MM.1S (cell line): ENCODE data around the gene MME.

ENCODE experiments used
- DNase-seq: peaks from one replicate; pipeline ENCODE4 v3.0.0-alpha.2; 2015
- H2AFZ ChIP-seq: fragments of 300-600 bp; sonication (generic); 2 replicates; pipeline ENCODE4 v1.6.0; 2016; ENCODE audit warnings: antibody characterized with exemption, low read length
- H3F3A ChIP-seq: fragments of 300-600 bp; sonication (generic); 2 replicates; pipeline ENCODE4 v1.6.1; 2016; ENCODE audit warnings: mild to moderate bottlenecking, antibody characterized with exemption, low read length, moderate library complexity, mixed read lengths; ENCODE audit not compliant: insufficient read depth
- H3K27ac ChIP-seq: fragments of 300-600 bp; sonication (generic); 2 replicates; pipeline ENCODE4 v1.5.1; 2016; ENCODE audit warnings: mild to moderate bottlenecking, low read length
- H3K27me3 ChIP-seq: fragments of 300-600 bp; sonication (generic); replicated peaks from 2 replicates; pipeline ENCODE4 v1.6.0; 2016; ENCODE audit warnings: low read length; ENCODE audit not compliant: insufficient read depth
- H3K36me3 ChIP-seq: fragments of 300-600 bp; sonication (generic); replicated peaks from 2 replicates; pipeline ENCODE4 v1.6.1; 2016; ENCODE audit warnings: mild to moderate bottlenecking, low read length, mixed read lengths; ENCODE audit not compliant: insufficient read depth
- H3K4me1 ChIP-seq: fragments of 300-600 bp; sonication (generic); 2 replicates; pipeline ENCODE4 v1.6.1; 2016; ENCODE audit warnings: low read length, mixed read lengths
- H3K4me2 ChIP-seq: fragments of 300-600 bp; sonication (generic); 2 replicates; pipeline ENCODE4 v1.6.0; 2016; ENCODE audit warnings: low read depth, low read length
- H3K4me3 ChIP-seq: fragments of 300-600 bp; sonication (generic); 2 replicates; pipeline ENCODE4 v1.5.1; 2016; ENCODE audit warnings: low read length, mixed read lengths
- H3K79me2 ChIP-seq: fragments of 300-600 bp; sonication (generic); 2 replicates; pipeline ENCODE4 v1.6.1; 2016; ENCODE audit warnings: mixed run types, low read length, mixed read lengths
- H3K9ac ChIP-seq: fragments of 300-600 bp; sonication (generic); 2 replicates; pipeline ENCODE4 v1.6.1; 2016; ENCODE audit warnings: low read length, mixed read lengths
- H3K9me2 ChIP-seq: fragments of 300-600 bp; sonication (generic); replicated peaks from 2 replicates; pipeline ENCODE4 v1.6.1; 2016; ENCODE audit warnings: mild to moderate bottlenecking, low read length, mixed read lengths; ENCODE audit not compliant: insufficient read depth
- H3K9me3 ChIP-seq: fragments of 300-600 bp; sonication (generic); replicated peaks from 2 replicates; pipeline ENCODE4 v1.6.1; 2016; ENCODE audit warnings: mild to moderate bottlenecking, low read length, mixed read lengths; ENCODE audit not compliant: insufficient read depth
- H4K20me1 ChIP-seq: fragments of 300-600 bp; sonication (generic); 2 replicates; pipeline ENCODE4 v1.6.1; 2016; ENCODE audit warnings: mild to moderate bottlenecking, low read length, moderate library complexity, mixed read lengths; ENCODE audit not compliant: insufficient read depth
- CTCF ChIP-seq: fragments of 300-600 bp; sonication (generic); IDR thresholded peaks from 2 replicates; pipeline ENCODE4 v1.5.1; 2016; ENCODE audit warnings: antibody characterized with exemption, low read length, mixed read lengths
- EZH2 ChIP-seq: fragments of 300-600 bp; sonication (generic); optimal IDR thresholded peaks from 2 replicates; pipeline ENCODE3; 2017; ENCODE audit warnings: low read depth, mild to moderate bottlenecking, antibody characterized with exemption, low read length, mixed read lengths
- EZH2phosphoT487 ChIP-seq: fragments of 300-600 bp; sonication (generic); IDR thresholded peaks from 2 replicates; pipeline ENCODE4 v1.6.1; 2018; ENCODE audit warnings: antibody characterized with exemption, low read length

Gene MME

GRCh38 chr3:155079468-155079745, 712 bp upstream of the MME start:
- Histone ChIP-seq H3K27me3 (no peaks in the 10 kb centered on the region; the same call in 1 of the 2 replicates), H3K4me1 (peaks cover 7% of the 10 kb centered on the region; the same call in 1 of the 2 replicates), H3K4me3 (peak overlapping the region; percentile 75), H3K9ac (no peak overlapping the region), H3K79me2 (no peaks in the 10 kb centered on the region), H3K27ac (no peak overlapping the region), H3K9me2 (no peaks in the 10 kb centered on the region), H3F3A (no peaks in the 10 kb centered on the region), H3K36me3 (no peaks in the 10 kb centered on the region), H3K4me2 (peak overlapping the region; percentile 96), H2AFZ (peak overlapping the region; percentile 95), H4K20me1 (no peaks in the 10 kb centered on the region), H3K9me3 (no peaks in the 10 kb centered on the region)
- no peak for DNase-seq
- TF ChIP-seq EZH2 (no peak), CTCF (no peak), EZH2phosphoT487 (no peak)

GRCh38 chr3:155080692-155081091, 573 bp downstream of the MME start:
- Histone ChIP-seq H3K27me3 (no peaks in the 10 kb centered on the region; the same call in 1 of the 2 replicates), H3K9ac (peak overlapping the region; percentile 25; the same call in 1 of the 2 replicates), H3K4me3 (peak overlapping the region; percentile 75), H3K27ac (no peak overlapping the region), H3K9me2 (no peaks in the 10 kb centered on the region), H3F3A (no peaks in the 10 kb centered on the region), H3K79me2 (no peaks in the 10 kb centered on the region), H3K36me3 (no peaks in the 10 kb centered on the region), H4K20me1 (no peaks in the 10 kb centered on the region), H3K4me1 (peaks cover 7% of the 10 kb centered on the region; the same call in 1 of the 2 replicates), H3K9me3 (no peaks in the 10 kb centered on the region), H2AFZ (peak overlapping the region; percentile 95), H3K4me2 (peak overlapping the region; percentile 96)
- no peak for TF ChIP-seq CTCF
- TF ChIP-seq EZH2, result no peak
- no peak for TF ChIP-seq EZH2phosphoT487
- DNase-seq, result peak; percentile 26

GRCh38 chr3:155083313-155083905, 3.3 kb downstream of the MME start:
- Histone ChIP-seq H3K9ac (no peak overlapping the region), H3K4me1 (peaks cover 7% of the 10 kb centered on the region; the same call in 1 of the 2 replicates), H3K27ac (no peak overlapping the region), H4K20me1 (no peaks in the 10 kb centered on the region), H3F3A (no peaks in the 10 kb centered on the region), H3K9me2 (no peaks in the 10 kb centered on the region), H3K4me2 (no peak overlapping the region), H3K79me2 (no peaks in the 10 kb centered on the region), H3K27me3 (no peaks in the 10 kb centered on the region; the same call in 1 of the 2 replicates), H2AFZ (no peak overlapping the region), H3K4me3 (no peak overlapping the region), H3K9me3 (no peaks in the 10 kb centered on the region), H3K36me3 (no peaks in the 10 kb centered on the region)
- TF ChIP-seq EZH2 (no peak), CTCF (no peak), EZH2phosphoT487 (no peak)
- no peak for DNase-seq
